ENCODE data around the gene ZNF319.

DNA sequence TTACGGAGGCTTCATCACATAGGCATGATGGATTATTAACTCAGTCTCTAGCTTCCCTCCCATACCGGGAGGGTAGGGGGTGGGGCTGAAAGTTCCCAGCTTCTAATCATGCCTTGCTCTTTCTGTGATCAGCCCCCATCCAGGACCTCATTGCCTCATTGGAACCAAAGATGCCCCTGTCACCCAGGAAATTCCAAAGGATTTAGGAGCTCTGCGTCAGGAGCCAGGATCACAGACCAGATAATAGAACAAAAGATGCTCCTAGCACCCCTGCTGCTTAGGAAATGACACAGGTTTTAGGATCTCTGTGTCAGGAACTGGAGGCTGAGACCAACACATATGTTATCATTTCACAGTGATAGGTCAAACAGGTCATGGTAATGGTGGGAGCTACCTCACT, 10.4 kb upstream of the ZNF319 start:
- TF ChIP-seq TAF1 (IDR thresholded peaks at IDR 0.05; ENCODE audit: low read depth, low read length) (no peak), POLR2A (IDR thresholded peaks at IDR 0.05; ENCODE audit: low read depth, low read length) (no peak), SPI1 (IDR thresholded peaks at IDR 0.05; ENCODE audit: low read depth, low read length) (no peak), POLR2AphosphoS5 (IDR thresholded peaks at IDR 0.05; ENCODE audit: low read depth, low read length) (no peak), POU2F2 (IDR thresholded peaks at IDR 0.05; ENCODE audit: low read depth, low read length) (no peak)
